ENCODE data around the gene ZBTB21. TPM values are rescaled to one million over a fixed set of nuclear protein-coding genes. Genes with fewer than 3 reads are reported as not detected.

The ZBTB21 gene
- total RNA-seq, 1 donor from 2014 or later: 20.9 TPM

DNA sequence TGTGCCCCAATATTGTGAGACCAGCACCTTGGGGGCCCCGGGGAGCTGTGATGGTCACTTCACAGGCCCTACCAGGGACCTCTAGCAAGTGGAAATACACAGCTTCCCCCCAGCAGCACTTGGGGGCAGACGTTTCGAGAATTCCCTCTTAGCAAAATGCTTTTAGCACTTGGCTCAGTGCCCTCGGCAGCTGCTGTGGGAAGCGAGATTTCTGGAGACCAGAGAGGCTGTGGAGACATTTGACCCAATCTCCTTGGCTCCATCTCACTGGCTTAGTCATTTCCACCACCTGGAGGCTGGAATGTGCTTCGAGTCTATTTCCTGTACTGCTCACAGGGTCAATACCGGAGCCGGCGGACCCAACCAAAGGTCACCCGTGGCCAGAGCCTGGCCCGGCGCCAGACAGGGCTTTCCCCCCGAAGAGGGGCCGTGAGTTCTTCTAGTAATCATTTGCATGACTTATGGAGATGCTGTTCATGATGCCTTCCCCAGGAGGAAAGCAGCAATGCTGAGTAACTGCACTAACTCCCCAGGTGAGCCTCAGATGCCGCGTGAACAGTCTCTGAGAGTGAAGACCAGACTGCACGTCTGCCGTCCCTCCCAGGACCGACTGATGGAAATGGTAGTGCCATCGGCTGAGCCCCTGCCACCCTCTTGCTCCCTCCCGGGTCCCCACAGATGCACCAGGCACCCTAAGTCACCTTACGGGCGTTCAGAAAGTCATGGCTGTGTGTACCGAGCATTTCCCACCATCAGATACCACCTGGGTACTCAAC, 52.0 kb downstream of the ZBTB21 start:
- TF ChIP-seq CTCF (IDR thresholded peaks at IDR 0.05): peak; percentile 39
- H3K36me3 Mint-ChIP-seq (ENCODE audit: unreplicated experiment): no peaks in the 10 kb centered on the region
- no peak for DNase-seq (ENCODE audit: extremely low spot score, unreplicated experiment)
- H3K4me1 Mint-ChIP-seq (ENCODE audit: unreplicated experiment): peaks cover 24% of the 10 kb centered on the region
- H3K4me3 Mint-ChIP-seq (ENCODE audit: unreplicated experiment): no peak overlapping the region
- H3K27me3 Mint-ChIP-seq (ENCODE audit: unreplicated experiment): no peaks in the 10 kb centered on the region
- H3K9me3 Mint-ChIP-seq (ENCODE audit: unreplicated experiment): no peaks in the 10 kb centered on the region
- H3K27ac Mint-ChIP-seq (ENCODE audit: unreplicated experiment): peak overlapping the region; percentile 81

DNA sequence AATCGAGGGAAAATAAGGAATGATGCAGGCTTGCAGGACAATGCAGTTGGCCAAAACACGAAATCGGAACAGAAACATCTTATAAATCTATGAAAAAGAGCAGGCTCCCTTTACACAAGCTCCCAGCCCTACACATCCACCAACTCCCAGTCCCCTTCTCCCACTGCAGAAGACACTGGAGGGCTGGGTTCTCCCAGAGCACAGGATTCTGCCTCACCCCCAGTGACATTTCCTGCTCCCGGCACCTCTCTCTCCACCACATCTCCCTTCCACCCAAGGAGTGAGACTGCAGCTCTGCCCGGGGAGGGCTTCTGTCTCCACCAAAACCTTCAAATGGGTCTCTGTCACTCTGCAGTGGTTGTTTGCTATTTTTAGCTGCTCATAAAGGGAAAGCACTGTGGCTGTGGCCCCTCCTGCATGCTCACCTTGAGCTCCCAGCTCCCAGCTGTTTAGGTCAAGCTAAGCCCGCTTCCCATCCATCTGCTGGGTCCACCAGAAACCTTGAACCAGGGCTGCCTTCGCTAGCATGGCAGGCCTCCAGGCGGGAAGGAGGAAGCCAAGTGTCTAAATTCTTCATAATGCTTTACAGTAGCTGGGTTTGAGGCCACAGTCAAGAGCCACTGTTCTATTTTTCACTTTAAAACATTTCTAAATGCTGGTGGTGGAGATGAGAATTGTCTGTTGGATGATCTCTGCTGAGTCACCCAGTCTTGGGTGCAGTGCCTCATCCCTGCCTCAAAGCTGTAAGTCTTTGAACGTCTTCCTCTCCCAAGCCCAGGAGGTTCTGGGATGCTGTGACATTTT, 53.0 kb downstream of the ZBTB21 start:
- peak overlapping the region; percentile 81 for H3K27ac Mint-ChIP-seq (ENCODE audit: unreplicated experiment)
- H3K36me3 Mint-ChIP-seq (ENCODE audit: unreplicated experiment): no peaks in the 10 kb centered on the region
- peaks cover 32% of the 10 kb centered on the region for H3K4me1 Mint-ChIP-seq (ENCODE audit: unreplicated experiment)
- H3K9me3 Mint-ChIP-seq (ENCODE audit: unreplicated experiment): no peaks in the 10 kb centered on the region
- H3K27me3 Mint-ChIP-seq (ENCODE audit: unreplicated experiment): no peaks in the 10 kb centered on the region
- no peak for DNase-seq (ENCODE audit: extremely low spot score, unreplicated experiment)
- no peak overlapping the region for H3K4me3 Mint-ChIP-seq (ENCODE audit: unreplicated experiment)
- TF ChIP-seq CTCF (IDR thresholded peaks at IDR 0.05): no peak

- no peak for DNase-seq (ENCODE audit: extremely low spot score, unreplicated experiment)
- Mint-ChIP-seq H3K9me3 (ENCODE audit: unreplicated experiment) (no peaks in the 10 kb centered on the region), H3K27ac (ENCODE audit: unreplicated experiment) (no peak overlapping the region)
Measured at GRCh38 chr21:41955516-41955915, 54.6 kb downstream of the ZBTB21 start.

GRCh38 chr21:41954654-41955499, 55.3 kb downstream of the ZBTB21 start:
- Mint-ChIP-seq H3K4me3 (ENCODE audit: unreplicated experiment) (peak overlapping the region; percentile 66), H3K27ac (ENCODE audit: unreplicated experiment) (no peak overlapping the region), H3K36me3 (ENCODE audit: unreplicated experiment) (no peaks in the 10 kb centered on the region), H3K4me1 (ENCODE audit: unreplicated experiment) (peaks cover 38% of the 10 kb centered on the region), H3K9me3 (ENCODE audit: unreplicated experiment) (no peaks in the 10 kb centered on the region), H3K27me3 (ENCODE audit: unreplicated experiment) (no peaks in the 10 kb centered on the region)
- no peak for DNase-seq (ENCODE audit: extremely low spot score, unreplicated experiment)
- TF ChIP-seq CTCF (IDR thresholded peaks at IDR 0.05): no peak

More at GRCh38 chr21:41955516-41955915, 54.6 kb downstream of the ZBTB21 start:
- no peak for TF ChIP-seq CTCF (IDR thresholded peaks at IDR 0.05)
- Mint-ChIP-seq H3K4me3 (ENCODE audit: unreplicated experiment) (no peak overlapping the region), H3K4me1 (ENCODE audit: unreplicated experiment) (peaks cover 38% of the 10 kb centered on the region), H3K36me3 (ENCODE audit: unreplicated experiment) (no peaks in the 10 kb centered on the region), H3K27me3 (ENCODE audit: unreplicated experiment) (no peaks in the 10 kb centered on the region)

Data from osteocyte (in vitro differentiated cells).